Erythroblast (primary cell): ENCODE measurements around the gene KCP.

ENCODE experiments used
- GATA1 ChIP-seq: IDR thresholded peaks from 2 replicates; pipeline ENCODE4 v1.6.1; 2011; ENCODE audit warnings: low read depth, mild to moderate bottlenecking, control low read depth, low read length, moderate library complexity
- POLR2A ChIP-seq: IDR thresholded peaks from 2 replicates; pipeline ENCODE4 v1.6.1; 2011; ENCODE audit warnings: mild to moderate bottlenecking, low read length

DNA sequence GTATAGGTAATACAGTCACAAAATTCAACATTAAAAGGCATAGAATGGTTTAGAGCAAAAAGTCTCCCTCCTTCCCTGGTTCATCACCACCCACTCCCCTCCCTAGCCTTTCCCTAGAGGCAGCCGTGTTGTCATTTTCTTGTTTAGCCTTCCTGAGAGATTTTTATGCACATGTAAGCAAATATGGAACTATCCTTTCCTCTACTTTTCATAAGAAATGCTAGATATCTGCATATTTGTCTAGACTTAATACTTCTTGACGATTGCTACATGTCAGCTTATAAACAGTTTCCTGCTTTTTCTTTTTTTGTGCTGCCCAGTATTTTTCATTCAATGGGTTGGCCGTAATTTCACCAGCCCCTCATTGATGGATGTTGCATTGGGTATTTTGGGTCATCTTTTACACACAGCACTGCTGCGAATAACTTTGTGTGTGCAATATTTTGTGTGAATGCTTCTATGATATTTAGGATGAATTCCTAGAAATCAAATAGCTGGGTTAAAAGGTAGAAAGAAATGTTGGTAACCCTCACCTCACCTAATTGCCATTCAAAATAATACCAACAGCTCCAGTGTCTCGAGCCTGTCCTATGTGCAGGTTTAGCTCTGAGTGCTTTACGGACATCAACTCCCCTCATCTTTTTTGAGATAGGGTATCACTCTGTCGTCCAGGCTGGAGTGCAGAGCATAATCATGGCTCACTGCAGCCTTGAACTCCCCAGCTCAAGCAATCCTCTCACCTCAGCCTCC, 34.2 kb upstream of the KCP start:
- TF ChIP-seq POLR2A (no peak), GATA1 (no peak)
